AML-193 (cell line): ENCODE data around the gene SMARCA2.

Experiments
- DNase-seq, 2 experiments: peaks; one replicate each; lab custom pipeline; 2025; lab: John Stamatoyannopoulos, UW

The SMARCA2 gene

GRCh38 chr9:2210201-2210600 lies 195.1 kb downstream of the SMARCA2 start:
- no peak for DNase-seq

DNA sequence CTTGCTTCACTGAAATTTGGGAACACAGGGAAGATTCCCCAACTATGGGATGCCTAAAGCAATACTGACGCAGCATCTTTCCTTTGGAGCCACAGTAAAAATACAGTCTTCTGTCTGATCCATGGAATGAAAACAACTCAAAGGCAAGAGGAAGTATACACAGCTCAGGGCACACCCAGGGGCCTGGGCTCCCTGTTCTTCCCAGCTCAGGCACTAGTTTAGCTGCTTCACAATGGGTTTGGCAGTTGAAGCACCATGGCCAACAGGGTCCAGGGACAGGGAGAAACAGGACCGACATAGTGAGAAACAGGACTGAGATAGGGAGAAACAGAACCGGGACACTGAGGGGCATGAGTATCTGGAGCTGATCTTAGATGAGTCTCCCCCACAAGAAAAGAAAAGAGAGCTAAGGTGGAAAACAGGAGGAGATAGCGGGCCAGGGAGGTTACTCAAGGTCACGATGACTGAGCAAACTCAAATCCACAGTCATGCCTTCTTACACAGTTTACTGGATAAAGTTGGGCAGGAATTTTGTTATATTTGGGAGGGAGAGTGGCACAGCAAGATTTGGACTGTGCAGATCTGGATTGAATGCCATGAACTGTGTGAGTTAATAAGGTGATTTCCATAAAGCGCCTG lies 198.8 kb downstream of the SMARCA2 start:
- no peak for DNase-seq

- no peak for DNase-seq
These were observed 199.6 kb downstream of the SMARCA2 start for GRCh38 chr9:2214707-2215106.

GRCh38 chr9:2215921-2216441 lies 200.8 kb downstream of the SMARCA2 start:
- DNase-seq: no peak

DNA sequence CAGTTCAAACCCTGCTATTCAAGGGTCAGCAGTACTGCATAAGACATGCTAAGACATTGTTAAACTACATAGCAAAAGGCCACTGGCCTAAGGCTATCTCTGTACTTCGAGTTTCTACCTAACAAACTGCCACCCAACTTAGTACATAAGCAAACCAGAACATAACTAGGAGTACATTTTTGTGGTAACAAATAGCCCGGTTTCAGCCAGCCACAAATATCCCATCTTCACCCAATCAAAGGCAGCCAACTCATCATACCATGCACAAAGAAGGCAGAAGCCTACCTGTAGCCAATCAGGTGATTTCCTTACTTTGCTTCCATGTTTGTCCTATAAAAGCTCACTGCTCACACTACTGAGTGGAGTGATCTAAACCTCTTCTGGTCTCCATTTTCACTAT lies 201.4 kb downstream of the SMARCA2 start:
- DNase-seq: no peak

GRCh38 chr9:2217540-2217939 lies 202.4 kb downstream of the SMARCA2 start:
- DNase-seq: no peak

DNA sequence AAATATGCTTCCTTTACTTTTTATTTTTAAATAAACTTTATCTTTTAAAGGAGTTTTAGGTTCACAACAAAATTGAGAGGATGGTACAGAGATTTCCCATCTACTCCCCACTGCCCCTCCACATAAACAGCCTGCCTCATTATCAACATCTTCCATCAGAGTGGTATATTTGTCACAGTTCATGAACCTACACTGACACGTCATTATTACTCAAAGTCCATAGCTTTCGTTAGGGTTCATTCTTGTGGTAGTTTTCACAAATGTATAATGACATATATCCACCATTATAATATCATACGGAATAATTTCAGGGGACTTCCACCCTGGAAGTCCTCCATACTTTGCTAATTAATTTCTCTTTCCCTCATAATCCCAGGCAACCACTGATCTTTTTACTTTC lies 204.9 kb downstream of the SMARCA2 start:
- DNase-seq: no peak

DNA sequence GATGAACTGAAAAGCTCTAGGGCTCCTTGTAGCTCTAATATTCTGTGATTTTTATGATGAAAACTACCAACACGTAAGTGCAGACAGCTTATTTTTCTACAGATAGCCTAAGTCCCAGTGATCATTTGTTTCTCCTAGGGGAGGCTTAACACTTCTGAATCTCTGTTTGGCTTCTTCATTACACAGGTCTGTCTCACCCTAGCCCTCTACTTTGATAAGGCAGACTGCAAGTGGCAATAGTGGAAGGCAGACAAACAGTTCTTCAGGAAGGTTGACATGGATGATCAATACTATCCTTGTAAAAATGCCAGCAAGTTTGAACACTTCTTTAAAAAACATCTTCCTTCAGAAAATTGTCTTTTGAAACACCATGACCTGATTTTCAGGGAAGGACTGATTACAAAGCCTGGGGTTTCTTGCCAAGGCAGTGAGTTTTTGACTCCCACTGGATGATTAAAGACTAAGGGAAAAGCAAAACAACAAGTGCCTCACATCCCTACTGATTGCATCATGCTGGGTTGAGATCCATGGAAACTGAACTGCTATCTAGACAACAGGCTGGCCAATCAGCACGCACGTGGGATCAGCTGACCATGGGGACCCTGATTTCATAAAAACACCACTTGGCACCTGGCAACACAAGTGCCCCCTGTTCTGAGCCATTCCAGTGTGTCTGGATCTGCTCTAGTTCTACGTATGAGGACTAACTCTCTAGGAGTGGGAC lies 212.2 kb downstream of the SMARCA2 start:
- DNase-seq: no peak

DNA sequence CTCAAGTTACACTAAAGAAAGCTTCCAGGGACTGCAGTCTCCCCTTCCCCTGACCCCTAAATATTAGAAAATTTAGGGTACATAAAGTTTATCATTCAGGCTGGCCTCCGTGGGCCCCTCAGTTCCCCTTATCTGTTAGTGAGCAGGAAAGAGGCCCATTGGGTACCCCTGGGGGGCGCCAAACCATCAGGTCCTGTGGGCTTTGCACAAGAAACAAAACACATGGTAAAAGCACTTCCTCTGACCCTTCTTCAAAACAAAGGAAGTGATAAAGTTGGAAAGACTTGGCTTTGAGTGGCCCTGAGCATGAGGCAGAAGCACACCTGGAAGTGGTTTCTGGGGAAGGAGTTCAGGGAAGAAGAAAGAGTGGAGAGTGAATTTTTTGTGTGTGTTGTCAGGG lies 213.0 kb downstream of the SMARCA2 start:
- peak; percentile 24 to 29 for DNase-seq

- no peak for DNase-seq
These were observed 213.5 kb downstream of the SMARCA2 start for GRCh38 chr9:2228641-2229040.

DNA sequence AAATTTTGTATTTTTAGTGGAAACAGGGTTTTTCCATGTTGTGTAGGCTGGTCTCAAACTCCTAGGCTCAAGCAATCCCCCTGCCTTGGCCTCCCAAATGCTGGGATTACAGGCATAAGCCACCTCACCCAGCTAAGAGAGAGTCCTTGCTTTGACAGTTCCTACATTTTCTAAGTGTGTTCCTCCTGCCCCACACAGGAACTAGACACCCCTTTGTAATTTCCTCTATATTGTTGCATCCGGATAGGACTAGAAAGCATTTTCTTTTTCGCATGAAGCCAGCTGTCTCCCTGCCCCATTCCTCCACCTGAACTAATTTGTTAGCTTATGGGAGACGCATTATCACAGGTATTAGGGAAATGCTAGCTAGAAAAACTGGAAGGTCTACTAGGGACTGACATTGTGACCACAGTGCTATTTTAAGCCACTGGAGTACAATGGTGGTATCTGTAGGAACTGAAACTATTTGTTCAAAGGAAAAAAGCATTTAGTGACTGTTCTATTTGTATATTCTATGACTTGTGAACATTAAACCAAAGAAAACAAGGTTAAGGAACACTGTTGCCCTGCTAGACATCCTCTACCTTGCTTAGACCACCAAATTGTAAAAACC lies 214.1 kb downstream of the SMARCA2 start:
- DNase-seq: peak; percentile 19 to 37

DNA sequence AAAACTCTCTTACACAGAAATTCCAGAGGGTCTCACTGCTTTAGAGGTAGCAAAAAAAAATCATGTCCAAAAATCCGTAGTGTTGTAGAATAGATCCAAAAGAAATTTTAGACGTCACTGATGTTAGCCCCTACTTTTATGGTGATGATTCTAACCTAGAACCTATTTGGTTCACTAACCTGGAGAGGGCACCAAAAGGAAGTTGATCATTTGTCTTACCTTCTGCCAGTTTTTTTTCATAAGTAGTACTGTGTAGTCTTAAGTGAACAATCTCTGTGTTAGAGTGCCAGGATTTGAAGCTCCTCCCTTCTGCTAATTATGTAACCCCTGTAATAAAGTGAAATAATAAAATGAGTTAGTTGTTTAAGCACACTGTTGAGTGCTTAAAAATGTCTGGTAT lies 215.2 kb downstream of the SMARCA2 start:
- peak in 1 of 2 experiments; percentile 1 for DNase-seq

DNA sequence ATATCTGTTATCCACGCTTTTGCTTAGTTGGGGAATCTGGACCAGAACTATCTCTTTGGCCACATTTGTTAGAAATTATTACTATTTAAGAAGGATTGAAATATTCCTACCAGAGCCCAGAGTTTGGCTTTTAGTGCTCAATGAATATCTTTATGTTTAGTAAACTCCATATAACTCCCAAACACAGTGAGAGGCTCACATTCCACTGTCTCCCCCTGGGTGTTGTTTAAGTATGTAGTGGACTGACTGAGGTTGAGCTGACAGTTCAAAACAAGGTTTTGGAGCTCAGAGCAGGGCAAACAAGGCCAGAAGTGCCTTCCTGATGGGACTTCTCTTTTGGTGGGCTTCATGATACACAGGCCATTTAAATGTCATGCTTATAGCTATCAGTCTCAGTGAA lies 216.0 kb downstream of the SMARCA2 start:
- no peak for DNase-seq

- no peak for DNase-seq
These were observed 216.7 kb downstream of the SMARCA2 start for GRCh38 chr9:2231829-2232228.

DNA sequence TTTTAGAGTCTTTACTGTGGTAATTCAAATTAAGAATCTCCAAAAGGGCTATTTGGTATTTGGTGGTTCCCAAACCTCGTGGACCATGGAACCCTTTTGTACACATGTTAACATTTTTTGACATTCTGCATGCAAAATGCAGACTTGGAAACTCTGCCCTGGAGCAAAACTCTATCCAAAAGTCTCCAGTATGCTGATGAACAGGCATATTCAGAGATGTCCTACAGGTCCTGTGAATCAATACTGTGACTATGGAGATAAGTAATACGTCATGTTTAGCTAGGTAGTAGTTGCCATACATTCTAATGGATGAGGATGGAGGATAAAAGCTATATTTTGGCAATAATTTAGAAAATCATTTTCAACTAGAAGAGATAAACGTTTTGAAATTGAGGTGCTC lies 218.1 kb downstream of the SMARCA2 start:
- DNase-seq: no peak

- DNase-seq: no peak
These were observed 219.3 kb downstream of the SMARCA2 start for GRCh38 chr9:2234371-2234893.

GRCh38 chr9:2235623-2236022 lies 220.5 kb downstream of the SMARCA2 start:
- DNase-seq: no peak

GRCh38 chr9:2236850-2237249 lies 221.7 kb downstream of the SMARCA2 start:
- no peak for DNase-seq

DNA sequence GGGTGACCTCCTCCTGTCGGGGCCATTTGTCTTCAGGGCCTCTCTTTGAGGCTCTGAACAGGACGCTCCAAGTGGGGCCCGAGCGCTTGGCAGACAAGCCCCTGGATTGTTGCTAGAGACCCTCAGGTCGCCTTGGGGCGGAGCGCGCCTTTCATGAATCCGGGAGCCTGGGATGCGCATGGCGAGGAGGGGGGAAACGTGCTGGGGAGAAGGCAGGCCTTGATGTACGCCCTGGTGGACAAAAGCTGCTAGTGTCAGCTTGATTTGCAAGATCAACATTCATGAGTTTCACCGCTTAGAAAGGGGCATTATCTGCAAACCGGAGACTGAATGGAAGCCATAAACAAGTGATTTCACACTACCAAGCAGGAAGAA lies 226.3 kb downstream of the SMARCA2 start:
- no peak for DNase-seq

- peak; percentile 8 to 20 for DNase-seq
These were observed 226.9 kb downstream of the SMARCA2 start for GRCh38 chr9:2241836-2242741.

GRCh38 chr9:2242831-2243330 lies 227.7 kb downstream of the SMARCA2 start:
- DNase-seq: no peak
